Psoas muscle (tissue), 8 donors: ENCODE results near the gene DYRK1B. TPM values are rescaled to one million over a fixed set of nuclear protein-coding genes. Genes with fewer than 3 reads are reported as not detected.

ENCODE experiments used
- ATAC-seq, 4 donors: fragments of 200-7000 bp; cut with Tn5 transposase; one replicate each; pipeline ENCODE4 v1.9.1; 2020; ENCODE audit warnings: moderate library complexity in 3 of 4, mild to moderate bottlenecking in 2 of 4
- DNase-seq, 2 donors: peaks; one replicate each; pipeline ENCODE4 v3.0.0-alpha.2; 2020
- H3K27ac ChIP-seq: fragments of 200-600 bp; one replicate; pipeline ENCODE4 v1.8.0; 2022
- H3K27me3 ChIP-seq, 3 donors: fragments of 200-600 bp in 1 of 3; one replicate each; pipeline versions ENCODE4 v1.6.1 to v1.8.0; 2013 to 2022; ENCODE audit warnings: low read length in 2 of 3, mild to moderate bottlenecking in 2 of 3, moderate library complexity in 1 of 3; ENCODE audit not compliant: insufficient read depth in 3 of 3
- H3K36me3 ChIP-seq, 2 donors: fragments of 200-600 bp in 1 of 2; one replicate each; pipeline versions ENCODE4 v1.6.1 to v1.8.0; 2013 to 2022; ENCODE audit warnings: low read depth in 1 of 2, mild to moderate bottlenecking in 1 of 2, moderate library complexity in 1 of 2; ENCODE audit not compliant: insufficient read depth in 1 of 2
- H3K4me1 ChIP-seq: fragments of 200-600 bp; one replicate; pipeline ENCODE4 v1.8.0; 2022
- H3K4me3 ChIP-seq: fragments of 200-600 bp; one replicate; pipeline ENCODE4 v1.8.0; 2022; ENCODE audit warnings: mild to moderate bottlenecking
- H3K9me3 ChIP-seq: fragments of 200-600 bp; one replicate; pipeline ENCODE4 v1.8.0; 2022
- CTCF ChIP-seq: fragments of 200-600 bp; IDR thresholded peaks from one replicate; pipeline ENCODE4 v1.8.0; 2022; ENCODE audit warnings: antibody characterized with exemption
- WGBS, 3 donors: extraction: QIAGEN DNeasy Blood & Tissue Kit; methylation state at CpG; one replicate each; pipeline versions ENCODE4 v1.1.6 to v1.1.7; 2013; 5-methylcytosine and 5-hydroxymethylcytosine counted together
- intact Hi-C, 2 donors: fragments of 100-400 bp; cut with DNase I; formaldehyde crosslinking; loops; one replicate each; pipeline versions ENCODE4 v1.11.0 to v1.14.2; 2022
- polyA plus RNA-seq, 3 donors: library from polyadenylated mRNA; stranded (reverse); fragments of 200-250 nt; gene quantifications; one replicate each; pipeline ENCODE4 v1.2.3, GENCODE V29; 2013
- total RNA-seq, 4 donors: library from RNA; stranded (reverse); fragmentation: NEBNext Ultra II Directional in 2 of 4; extraction: Animal tissue kit (Norgen Biotek cat#: 25700) in 2 of 4; gene quantifications; one replicate each; pipeline versions ENCODE4 v1.2.1 to v1.2.4, GENCODE V29; 2021 to 2023
- donor health status: healthy with polysubstance abuse.
- donor health status: DM: no; HTN: no; CAD: no; lungs with moderate emphysema.
- donor health status: Bipolar disorder and iron deficiency.
- donor health status: healthy.
- donor health status: DM: yes; HTN: yes; CAD: no.
- donor health status: DM: no; HTN: no; CAD: no.
- donor health status: DM: no; HTN: no; CAD: no.
- donor health status: DM: yes; HTN: yes; CAD: no.

Gene DYRK1B
- total and polyA plus RNA-seq, 7 donors, result 11.1 to 157 (median 64.5) TPM

- no peaks in the 10 kb centered on the region for H3K9me3 ChIP-seq
- H3K4me1 ChIP-seq, result peaks cover 28% of the 10 kb centered on the region
- ATAC-seq, result no peak
- peaks cover 3 to 75% of the 10 kb centered on the region in 2 donors for H3K36me3 ChIP-seq
- no peak for TF ChIP-seq CTCF
- peak overlapping the region; percentile 90 for H3K4me3 ChIP-seq
- DNase-seq, result no peak
- intact Hi-C loops, result loop anchor here in 1 of 2 donors (1.0 to 2.0 kb wide), 2 partner anchors 15 to 30 kb away; no protein-coding TSS in a partner anchor
- 0 to 1% (median 1%) methylated on average over 23 to 24 of the region's 24 CpGs for WGBS, 3 donors
- no peaks in the 10 kb centered on the region for H3K27me3 ChIP-seq
- peak overlapping the region; percentile 88 for H3K27ac ChIP-seq
Measured at GRCh38 chr19:39833160-39833463, 850 bp downstream of the DYRK1B start.

GRCh38 chr19:39832341-39833083, 1.4 kb downstream of the DYRK1B start:
- peaks cover 28% of the 10 kb centered on the region for H3K4me1 ChIP-seq
- H3K4me3 ChIP-seq, result peak overlapping the region; percentile 90
- no peak for TF ChIP-seq CTCF
- peak overlapping the region; percentile 88 for H3K27ac ChIP-seq
- H3K9me3 ChIP-seq, result no peaks in the 10 kb centered on the region
- ATAC-seq (no peak), DNase-seq (no peak)
- intact Hi-C loops, result loop anchor here in 1 of 2 donors (1.0 to 2.0 kb wide), 2 partner anchors 14 to 30 kb away; no protein-coding TSS in a partner anchor
- 19 to 42% (median 28%) methylated on average over 5 of the region's 5 CpGs for WGBS, 3 donors
- H3K36me3 ChIP-seq, result peaks cover 3 to 75% of the 10 kb centered on the region in 2 donors
- H3K27me3 ChIP-seq, result no peaks in the 10 kb centered on the region

- no peak for DNase-seq
- peaks cover 28% of the 10 kb centered on the region for H3K4me1 ChIP-seq
- peaks cover 3 to 75% of the 10 kb centered on the region in 2 donors for H3K36me3 ChIP-seq
- peak overlapping the region; percentile 88 for H3K27ac ChIP-seq
- peak overlapping the region; percentile 90 for H3K4me3 ChIP-seq
- intact Hi-C loops, result loop anchor here in 1 of 2 donors (2.0 kb wide), 1 partner anchor 29 kb away; no protein-coding TSS in a partner anchor
- no peaks in the 10 kb centered on the region for H3K9me3 ChIP-seq
- WGBS, 3 donors, result 75 to 82% (median 82%) methylated on average over 16 of the region's 16 CpGs
- ATAC-seq, result no peak
- no peaks in the 10 kb centered on the region for H3K27me3 ChIP-seq
- TF ChIP-seq CTCF, result no peak
Measured at GRCh38 chr19:39831679-39832078, 2.3 kb downstream of the DYRK1B start.

- DNase-seq, result no peak
- Histone ChIP-seq H3K36me3 (peaks cover 3 to 75% of the 10 kb centered on the region in 2 donors), H3K27me3 (no peaks in the 10 kb centered on the region), H3K4me1 (peaks cover 33% of the 10 kb centered on the region), H3K4me3 (peak overlapping the region; percentile 90), H3K27ac (peak overlapping the region; percentile 88), H3K9me3 (no peaks in the 10 kb centered on the region)
- intact Hi-C loops, result no loop called here
- TF ChIP-seq CTCF, result no peak
- no peak for ATAC-seq
Measured at GRCh38 chr19:39830847-39831246, 3.1 kb downstream of the DYRK1B start.

- Histone ChIP-seq H3K4me3 (peak overlapping the region; percentile 28), H3K9me3 (no peaks in the 10 kb centered on the region), H3K27me3 (no peaks in the 10 kb centered on the region), H3K4me1 (peaks cover 37% of the 10 kb centered on the region), H3K36me3 (peaks cover 6 to 75% of the 10 kb centered on the region in 2 donors), H3K27ac (peak overlapping the region; percentile 88)
- 84 to 90% (median 85%) methylated on average over 18 of the region's 18 CpGs for WGBS, 3 donors
- intact Hi-C loops, result no loop called here
- DNase-seq, result no peak
- ATAC-seq, result no peak
- no peak for TF ChIP-seq CTCF
Measured at GRCh38 chr19:39830406-39830805, 3.6 kb downstream of the DYRK1B start.
